Glomerular visceral epithelial cell (primary cell): ENCODE measurements around the gene BRAT1.

Source experiments
- DNase-seq: peaks from one replicate; pipeline ENCODE4 v3.0.0-alpha.2; 2016; ENCODE audit errors: extremely low spot score

The BRAT1 gene

DNA sequence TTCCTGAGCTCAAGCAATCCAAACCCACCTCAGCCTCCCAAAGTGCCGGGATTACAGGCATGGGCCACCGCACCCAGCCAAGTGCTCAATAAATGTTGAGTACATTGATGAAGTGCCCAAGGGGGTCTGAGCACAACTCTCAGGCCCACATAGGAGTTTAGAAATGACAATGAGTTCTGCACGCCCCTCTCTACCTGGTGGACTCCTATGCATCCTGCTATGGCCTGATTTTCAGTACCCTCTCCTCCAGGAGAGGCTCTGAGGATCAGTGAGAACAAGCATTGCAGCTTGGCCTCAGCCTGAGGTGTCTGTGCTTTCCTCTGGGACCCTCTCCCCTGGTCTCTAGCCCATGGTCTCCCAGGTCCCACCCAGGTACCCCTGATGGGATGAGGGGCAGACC, 58.3 kb downstream of the BRAT1 start:
- no peak for DNase-seq

DNA sequence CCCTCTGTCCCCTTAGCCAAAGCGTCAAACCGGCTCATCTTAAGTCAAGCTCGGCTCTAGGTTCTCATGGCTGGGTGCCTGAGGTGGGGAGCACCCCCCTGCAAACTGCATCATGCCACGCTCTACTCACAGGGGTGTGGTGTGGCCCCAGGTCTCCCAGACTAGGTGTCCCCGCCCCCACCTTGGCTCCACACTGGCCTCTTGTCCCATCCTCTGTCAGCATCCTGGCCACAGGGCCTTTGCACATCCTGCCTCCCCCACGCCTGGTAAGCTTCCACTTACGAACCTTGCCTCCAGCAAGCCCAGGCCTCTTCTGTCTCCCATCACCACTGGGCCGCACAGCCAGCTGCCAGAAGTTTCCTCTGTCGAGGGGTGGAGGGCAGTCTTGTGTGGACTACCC, 58.9 kb downstream of the BRAT1 start:
- DNase-seq: no peak

DNA sequence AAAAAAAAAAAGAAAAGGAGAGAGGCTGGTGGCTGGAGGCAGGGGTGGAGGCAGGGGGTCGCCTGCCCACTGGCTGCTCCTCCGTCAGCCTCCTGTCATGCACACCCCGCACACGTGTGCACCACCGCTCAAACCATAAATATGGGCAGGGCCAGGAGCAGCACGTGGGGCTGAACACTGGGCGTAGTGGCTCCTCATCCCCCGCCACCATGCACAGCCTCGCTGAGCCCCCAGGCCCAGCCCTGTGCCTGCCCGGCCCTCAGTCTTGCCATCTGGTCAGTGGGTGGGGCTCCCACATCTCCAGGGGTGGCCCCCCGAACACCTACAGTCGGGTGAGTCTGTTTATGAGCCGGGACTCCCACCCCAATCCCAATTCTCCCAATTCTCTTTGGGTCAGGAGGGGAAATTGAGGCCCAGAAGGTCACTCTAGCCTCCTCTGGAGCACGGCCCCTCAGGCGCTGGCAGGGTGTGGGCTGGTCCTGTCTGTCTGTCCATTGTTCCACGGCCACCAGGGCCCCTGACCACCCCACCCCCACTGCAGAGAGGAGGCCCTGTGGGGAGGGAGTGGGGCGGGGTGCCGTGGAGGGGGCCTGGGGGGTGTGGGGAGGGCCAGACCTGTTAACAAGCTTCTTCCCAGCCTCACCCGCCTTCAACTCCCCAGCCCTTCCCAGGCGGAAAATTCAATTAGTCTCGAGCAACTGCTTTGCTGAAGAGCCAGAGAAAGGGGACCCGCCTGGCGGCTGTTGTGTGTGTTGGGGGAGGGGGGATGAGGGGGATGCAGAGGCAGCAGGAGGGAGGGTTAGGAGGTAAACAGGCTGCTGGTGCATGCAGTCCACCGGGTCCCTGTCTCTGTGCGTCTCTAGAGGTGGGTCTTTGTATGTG, 59.7 kb downstream of the BRAT1 start:
- no peak for DNase-seq

DNA sequence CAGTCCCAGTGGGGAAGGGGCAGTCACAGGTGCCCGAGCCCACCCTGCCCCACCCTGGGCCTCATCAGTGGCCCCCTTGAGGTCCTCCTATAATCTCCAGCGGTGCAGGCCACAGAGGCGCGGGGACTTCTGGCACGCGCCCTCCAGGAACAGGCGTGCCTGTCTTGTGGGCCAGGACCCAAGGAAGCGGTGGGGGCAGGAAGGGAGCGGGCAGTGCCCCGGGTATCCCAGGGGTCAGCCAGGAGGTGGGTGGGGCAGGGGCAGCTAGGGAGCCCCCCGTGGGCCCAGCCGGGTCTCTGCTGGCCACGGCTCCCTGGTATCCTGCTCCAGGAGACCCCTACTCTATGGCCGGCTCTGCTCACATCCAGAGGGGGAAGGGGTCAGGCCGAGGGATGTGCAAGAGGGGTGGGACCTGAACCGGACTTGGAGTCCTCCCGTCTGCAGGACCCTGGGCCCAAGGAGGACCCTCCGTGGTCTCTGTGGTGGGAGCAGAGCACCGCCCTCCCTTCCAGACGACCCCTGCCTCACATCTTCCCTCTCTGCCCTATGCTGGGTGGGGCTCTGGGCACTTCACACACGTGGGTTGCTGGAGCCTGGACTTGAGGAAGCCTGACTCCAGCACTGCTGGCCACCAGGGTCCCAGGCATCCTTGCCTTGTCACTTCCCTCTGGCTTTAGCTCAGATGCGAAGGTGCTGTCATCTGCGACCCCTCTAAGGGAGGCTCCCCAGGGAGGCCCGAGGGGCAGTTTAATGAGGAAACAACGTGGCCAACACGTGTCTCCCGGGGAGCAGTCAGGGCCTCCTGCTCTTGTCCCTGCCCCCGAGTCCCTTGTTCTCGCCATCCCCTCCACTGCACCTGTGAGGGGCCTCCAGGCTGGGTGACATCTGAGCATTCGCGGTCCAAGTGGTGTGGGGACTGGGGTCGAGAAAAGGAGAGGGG, 60.9 kb downstream of the BRAT1 start:
- no peak for DNase-seq

DNA sequence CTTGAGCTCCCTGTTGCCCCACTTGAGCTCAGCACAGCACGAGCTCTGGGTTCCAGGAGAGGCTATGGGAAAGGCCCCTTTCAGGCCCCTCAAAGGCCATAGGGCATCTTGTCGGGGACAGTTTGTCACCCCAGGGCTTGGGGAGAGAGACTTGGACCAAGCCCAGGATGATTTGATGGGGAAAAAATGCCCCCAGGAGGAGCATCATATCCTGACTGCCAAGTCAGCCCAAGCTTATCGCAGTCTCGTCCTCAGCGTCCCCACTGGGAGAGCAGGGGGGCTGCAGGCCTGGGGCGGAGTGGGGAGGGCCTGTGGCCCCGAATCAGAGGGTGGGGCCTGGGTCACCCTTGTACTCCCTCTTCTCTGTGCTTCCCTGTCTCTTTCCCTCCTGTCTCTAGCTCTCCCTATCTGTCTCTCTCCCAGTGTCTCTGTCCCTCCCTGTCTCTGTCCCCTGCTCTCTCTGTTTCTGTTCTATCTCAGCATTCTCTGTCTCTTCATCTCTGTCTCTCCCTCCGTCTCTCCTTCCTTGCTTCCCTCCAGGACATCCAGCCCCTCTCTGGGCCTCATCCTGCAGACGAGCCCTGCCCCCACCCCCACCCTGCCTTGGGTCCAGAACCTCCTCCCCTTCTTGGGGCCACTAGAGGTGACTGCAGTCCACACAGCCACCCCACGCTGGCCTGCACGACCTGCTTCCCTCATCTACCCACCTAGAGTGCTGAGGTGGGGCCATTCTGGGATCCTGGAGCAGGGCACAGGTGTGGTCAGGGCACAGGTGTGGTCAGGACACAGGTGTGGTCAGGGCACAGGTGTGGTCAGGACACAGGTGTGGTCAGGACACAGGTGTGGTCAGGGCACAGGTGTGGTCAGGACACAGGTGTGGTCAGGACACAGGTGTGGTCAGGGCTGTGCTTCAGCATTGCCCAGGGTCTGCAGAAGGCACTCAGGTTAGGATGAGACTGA, 61.8 kb downstream of the BRAT1 start:
- DNase-seq: no peak

DNA sequence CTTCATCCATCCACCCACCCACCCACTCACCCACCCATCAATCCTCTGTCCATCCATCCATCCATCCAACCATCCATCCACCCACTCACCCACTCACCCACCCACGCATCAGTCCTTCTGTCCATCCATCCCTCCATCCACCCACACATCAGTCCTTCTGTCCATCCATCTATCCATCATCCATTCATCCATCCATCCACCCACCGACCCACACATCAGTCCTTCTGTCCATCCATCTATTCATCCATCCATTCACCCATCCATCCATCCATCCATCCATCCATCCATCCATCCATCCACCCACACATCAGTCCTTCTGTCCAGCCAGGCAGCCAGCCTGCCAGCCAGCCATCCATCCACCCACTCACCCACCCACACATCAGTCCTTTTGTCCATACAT, 63.3 kb downstream of the BRAT1 start:
- no peak for DNase-seq

DNA sequence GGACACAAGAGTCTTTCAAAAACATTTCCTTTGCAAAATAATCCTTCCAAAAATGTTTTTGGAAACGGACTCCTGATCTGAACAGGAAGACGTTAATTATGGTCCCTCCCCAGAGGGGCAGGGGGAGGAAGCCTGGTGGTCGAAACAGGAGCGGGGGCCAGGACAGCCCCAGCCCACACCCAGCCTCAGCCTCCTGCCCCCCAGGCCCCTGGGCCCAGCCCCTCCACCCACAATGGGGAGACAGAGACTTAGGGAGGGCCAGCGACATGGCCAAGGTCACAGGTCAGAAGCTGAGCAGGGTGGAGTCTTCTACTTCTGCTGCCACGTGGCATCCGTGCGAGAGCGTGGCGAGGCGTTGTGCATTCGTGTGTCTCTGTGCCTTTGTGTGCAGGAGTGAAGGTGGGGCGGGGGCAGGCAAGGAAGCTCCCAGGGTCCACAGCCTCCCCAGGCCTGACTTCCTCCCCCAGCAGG, 65.1 kb downstream of the BRAT1 start:
- DNase-seq: no peak

DNA sequence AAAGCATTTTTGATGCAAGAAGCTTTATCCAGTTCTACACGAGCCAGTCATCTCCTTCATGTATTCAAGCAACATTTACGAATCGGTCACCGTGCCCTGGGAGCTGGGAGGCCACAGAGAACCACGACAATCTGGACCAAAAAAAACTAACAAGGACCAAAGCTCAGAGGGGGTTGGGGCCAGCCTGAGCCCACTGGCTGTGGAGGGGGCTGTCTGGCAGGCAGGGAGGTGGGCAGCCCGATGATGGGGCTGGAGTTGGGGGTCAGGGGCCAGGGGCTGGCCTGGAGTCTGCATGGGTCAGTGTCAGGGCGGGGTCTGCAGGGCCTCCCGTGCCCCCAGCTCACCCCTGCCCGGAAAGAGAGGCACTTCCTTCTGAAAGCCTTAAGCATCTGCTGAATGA, 66.6 kb downstream of the BRAT1 start:
- no peak for DNase-seq

DNA sequence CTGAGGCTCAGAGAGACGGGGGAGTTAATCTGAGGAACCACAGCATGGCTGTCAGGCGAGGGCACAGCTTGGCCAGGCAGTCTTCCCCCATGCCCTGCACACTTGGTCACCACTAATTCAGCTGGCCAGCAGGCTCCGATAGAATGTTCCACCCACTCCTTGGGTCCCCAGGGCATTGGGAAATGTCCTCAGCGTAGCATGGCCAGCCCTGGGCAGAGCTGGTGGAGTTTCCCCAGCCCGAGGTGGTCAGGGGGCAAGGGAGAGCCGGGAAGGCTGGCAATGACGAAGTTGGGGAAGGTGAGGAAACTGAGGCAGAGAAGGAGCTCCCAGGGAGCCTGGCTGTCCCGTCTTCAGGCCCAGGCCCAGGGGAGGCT, 67.1 kb downstream of the BRAT1 start:
- no peak for DNase-seq
